DMS 273 (cell line): ENCODE data around the gene HEXB.
"Not testable (repeated sequence)": the region's sequence is repeated elsewhere in the genome, so short reads cannot be mapped to it uniquely, and the experiment has no call there.

Experiments
- DNase-seq: peaks from one replicate; lab custom pipeline; 2025; ENCODE audit not compliant: unreplicated experiment; lab: John Stamatoyannopoulos, UW

HEXB gene

DNA sequence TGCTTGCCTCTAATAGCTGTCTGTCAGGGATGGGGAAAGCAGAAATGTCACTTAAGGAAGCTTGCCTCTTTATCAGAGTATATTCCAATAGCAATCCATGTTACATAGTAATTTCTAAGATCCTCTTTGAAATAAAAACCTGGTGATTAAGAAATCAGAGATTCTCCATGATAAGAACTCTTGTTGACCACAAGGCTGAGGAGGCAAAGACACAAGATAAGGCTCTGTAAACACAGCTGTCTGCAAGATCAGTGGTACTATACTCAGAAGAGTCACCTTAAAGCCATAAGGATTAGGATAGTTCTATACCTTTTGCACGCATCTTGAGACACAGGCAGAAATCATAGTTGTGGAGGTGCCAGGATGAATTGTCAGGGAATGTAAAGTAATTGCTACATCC lies 40.3 kb downstream of the HEXB start:
- DNase-seq = no peak

DNA sequence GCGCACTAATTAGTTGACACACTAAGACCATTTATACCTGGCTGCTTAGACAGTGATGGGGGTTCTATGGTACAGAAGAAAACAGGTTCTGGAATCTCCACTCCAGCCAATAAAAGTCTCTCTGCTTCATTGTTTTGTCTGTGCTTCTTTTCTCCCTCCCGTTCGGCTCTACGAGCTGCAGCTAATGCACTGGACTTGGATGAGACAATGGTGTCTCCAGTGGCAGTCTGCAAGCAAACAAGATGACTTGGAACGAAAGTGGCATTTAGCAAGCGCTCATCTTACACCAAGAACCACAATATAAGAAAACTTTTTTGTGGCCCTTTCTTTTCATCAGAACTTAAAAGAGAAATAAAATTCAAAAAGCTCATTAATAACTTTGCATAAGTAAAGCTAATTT lies 51.7 kb downstream of the HEXB start:
- no peak for DNase-seq

DNA sequence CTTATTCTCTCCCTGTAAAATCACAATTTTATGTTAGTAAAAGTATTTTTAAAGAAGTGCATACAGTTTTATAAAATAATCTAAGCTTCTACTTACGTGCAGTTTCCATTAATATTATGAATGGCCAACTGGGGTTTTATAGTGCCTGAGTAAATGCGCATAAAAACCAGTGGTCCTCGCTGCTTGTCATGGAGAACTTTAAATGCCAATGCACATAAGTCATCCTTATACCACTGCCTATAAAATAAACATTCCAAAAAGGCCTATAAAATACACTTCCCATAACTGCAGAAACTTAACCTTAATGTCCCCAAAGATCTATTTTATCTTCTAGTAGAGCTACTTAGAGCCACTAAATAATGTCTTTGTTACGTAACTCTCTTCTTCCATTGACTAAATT lies 53.4 kb downstream of the HEXB start:
- no peak for DNase-seq

DNA sequence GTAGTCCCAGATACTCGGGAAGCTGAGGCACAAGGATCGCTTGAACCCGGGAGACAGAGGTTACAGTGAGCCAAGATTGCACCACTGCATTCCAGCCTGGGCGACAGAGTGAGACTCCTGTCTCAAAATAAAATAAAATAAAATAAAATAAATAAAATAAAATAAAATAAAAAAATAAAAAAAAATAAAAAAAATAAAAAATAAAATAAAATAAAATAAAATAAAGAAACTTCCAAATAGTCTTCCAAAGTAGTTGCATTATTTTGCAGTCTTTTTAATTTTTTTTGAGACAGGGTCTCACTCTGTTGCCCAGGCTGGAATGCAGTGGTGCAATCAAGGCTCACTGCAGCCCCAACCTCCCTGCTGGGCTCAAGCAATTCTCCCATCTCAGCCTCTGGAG lies 63.7 kb downstream of the HEXB start:
- not testable (repeated sequence) for DNase-seq

DNA sequence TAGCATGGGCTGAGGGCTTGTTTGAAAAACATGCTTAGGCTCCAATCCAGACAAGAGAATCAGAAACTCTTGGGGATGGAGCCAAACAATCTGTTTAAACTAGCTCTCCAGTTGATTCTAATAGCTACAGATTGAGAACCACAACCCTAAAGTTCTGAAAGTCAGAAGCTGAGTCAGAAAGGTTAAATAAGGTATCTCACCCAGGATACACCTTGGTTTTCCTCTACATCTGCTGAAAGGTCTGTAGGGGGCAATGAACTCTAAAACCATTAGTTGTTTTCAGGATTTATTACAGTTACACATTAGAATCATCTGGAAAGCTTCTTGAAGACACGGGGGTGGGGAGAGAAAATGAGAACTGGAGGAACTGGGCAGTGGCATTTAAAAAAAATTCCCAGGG lies 76.2 kb downstream of the HEXB start:
- DNase-seq = peak; percentile 12

- DNase-seq = peak; percentile 14
These were observed 77.6 kb downstream of the HEXB start for GRCh38 chr5:74762599-74762998.

- DNase-seq = no peak
These were observed 78.5 kb downstream of the HEXB start for GRCh38 chr5:74763504-74763903.

- no peak for DNase-seq
These were observed 80.2 kb downstream of the HEXB start for GRCh38 chr5:74765201-74765600.

- DNase-seq = no peak
These were observed 80.9 kb downstream of the HEXB start for GRCh38 chr5:74765929-74766328.

DNA sequence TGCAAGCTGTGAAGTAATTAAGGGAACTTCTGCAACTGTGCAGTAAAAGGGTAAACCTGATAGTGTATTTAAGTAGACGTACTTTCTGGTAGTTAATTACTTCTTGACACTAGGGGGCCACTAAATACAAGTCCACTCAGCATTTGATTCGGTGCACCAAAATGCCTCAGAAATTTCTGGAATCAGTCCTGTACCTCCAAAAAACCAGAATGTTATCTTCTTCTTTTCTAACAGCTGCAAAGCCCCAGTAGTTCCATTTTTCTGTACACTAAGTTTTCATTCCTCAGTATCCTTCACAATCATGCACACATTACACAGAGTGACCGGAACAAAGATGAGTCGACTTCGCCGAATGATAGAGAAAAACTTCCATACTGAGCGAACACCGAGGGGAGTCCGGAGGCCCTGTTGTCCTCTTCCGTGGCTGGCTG lies 81.4 kb downstream of the HEXB start:
- DNase-seq = peak; percentile 58

GRCh38 chr5:74766849-74767578 lies 82.0 kb downstream of the HEXB start, which contains the start of the genes GFM2 and NSA2:
Gene GFM2, minus strand, starts transcription at chr5:74767117. Its CDS starts 3,375 bp downstream, at chr5:74763742.
Gene NSA2, plus strand, starts transcription at chr5:74767249. Its CDS starts 112 bp downstream, at chr5:74767361.
- DNase-seq = peak; percentile 98

DNA sequence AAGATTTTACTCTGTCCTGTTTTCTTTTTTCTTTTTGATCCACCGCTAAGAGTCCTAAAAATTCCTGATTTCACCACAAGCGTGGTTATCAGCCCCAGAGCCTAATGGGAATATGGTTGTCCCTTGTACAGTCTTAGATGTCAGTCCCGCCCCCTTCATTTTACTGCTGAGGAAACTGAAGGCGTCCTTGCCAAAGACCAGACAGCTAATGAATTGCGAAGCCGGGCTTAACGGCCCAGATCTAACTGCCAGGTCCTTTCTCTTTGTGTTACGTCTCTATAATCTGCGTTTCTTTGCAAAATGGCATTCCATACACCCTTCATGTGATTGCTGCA lies 82.5 kb downstream of the HEXB start:
- DNase-seq = peak; percentile 65
